Measurements from ENCODE around the gene MTHFSD.

DNA sequence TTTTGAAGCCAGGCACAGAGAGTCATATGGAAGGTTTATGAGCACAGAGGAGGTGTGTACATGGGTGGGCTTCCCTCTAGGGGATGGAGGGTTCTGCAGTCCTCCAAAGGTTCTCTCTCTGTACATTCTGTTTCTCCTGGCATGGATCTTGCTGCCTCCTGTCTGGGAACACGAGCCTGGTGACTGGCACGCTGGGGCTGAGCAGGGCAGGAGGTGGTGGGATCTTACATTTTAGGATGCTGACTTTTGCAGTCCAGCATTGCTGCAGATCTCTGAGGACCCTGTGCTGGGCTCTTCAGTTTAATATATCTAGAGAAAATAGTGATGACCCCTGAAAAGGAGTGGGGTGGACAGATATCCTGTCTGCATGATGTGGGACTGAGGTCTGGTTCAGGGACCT, 46.3 kb upstream of the MTHFSD start:
- TF ChIP-seq, protein P1, sequence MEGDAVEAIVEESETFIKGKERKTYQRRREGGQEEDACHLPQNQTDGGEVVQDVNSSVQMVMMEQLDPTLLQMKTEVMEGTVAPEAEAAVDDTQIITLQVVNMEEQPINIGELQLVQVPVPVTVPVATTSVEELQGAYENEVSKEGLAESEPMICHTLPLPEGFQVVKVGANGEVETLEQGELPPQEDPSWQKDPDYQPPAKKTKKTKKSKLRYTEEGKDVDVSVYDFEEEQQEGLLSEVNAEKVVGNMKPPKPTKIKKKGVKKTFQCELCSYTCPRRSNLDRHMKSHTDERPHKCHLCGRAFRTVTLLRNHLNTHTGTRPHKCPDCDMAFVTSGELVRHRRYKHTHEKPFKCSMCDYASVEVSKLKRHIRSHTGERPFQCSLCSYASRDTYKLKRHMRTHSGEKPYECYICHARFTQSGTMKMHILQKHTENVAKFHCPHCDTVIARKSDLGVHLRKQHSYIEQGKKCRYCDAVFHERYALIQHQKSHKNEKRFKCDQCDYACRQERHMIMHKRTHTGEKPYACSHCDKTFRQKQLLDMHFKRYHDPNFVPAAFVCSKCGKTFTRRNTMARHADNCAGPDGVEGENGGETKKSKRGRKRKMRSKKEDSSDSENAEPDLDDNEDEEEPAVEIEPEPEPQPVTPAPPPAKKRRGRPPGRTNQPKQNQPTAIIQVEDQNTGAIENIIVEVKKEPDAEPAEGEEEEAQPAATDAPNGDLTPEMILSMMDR (IDR thresholded peaks at IDR 0.05): no peak
- no peak for TF ChIP-seq POLR2A (IDR thresholded peaks at IDR 0.05)

Data from breast epithelium (tissue), 3 donors.